PFSK-1 (cell line): ENCODE data around the gene COMMD3.

Experiments used
- FOXP2 ChIP-seq: optimal IDR thresholded peaks from 2 replicates; pipeline ENCODE3; 2011; ENCODE audit warnings: borderline replicate concordance, control low read depth, inconsistent platforms; ENCODE audit not compliant: insufficient read depth; ENCODE audit errors: extremely low read length, extremely low read depth
- POLR2AphosphoS5 ChIP-seq: IDR thresholded peaks from 2 replicates; pipeline ENCODE4 v1.6.1; 2012; ENCODE audit warnings: low read depth, mild to moderate bottlenecking, control low read depth, low read length, moderate library complexity
- REST ChIP-seq, 2 experiments: IDR thresholded peaks; 2 replicates each; pipeline versions ENCODE4 v1.6.1 to v1.8.0; 2011 to 2012; ENCODE audit warnings: low read depth in 2 of 2, low read length in 2 of 2, control low read depth in 1 of 2, inconsistent platforms in 1 of 2, mild to moderate bottlenecking in 1 of 2, moderate library complexity in 1 of 2; ENCODE audit not compliant: insufficient read depth in 1 of 2
- SIN3A ChIP-seq: IDR thresholded peaks from 2 replicates; pipeline ENCODE4 v1.6.1; 2012; ENCODE audit warnings: mild to moderate bottlenecking, low read length, moderate library complexity, borderline replicate concordance; ENCODE audit not compliant: insufficient read depth
- TAF1 ChIP-seq: IDR thresholded peaks from 2 replicates; pipeline ENCODE4 v1.6.1; 2012; ENCODE audit warnings: low read length, control low read depth, borderline replicate concordance; ENCODE audit not compliant: insufficient read depth

The COMMD3 gene

DNA sequence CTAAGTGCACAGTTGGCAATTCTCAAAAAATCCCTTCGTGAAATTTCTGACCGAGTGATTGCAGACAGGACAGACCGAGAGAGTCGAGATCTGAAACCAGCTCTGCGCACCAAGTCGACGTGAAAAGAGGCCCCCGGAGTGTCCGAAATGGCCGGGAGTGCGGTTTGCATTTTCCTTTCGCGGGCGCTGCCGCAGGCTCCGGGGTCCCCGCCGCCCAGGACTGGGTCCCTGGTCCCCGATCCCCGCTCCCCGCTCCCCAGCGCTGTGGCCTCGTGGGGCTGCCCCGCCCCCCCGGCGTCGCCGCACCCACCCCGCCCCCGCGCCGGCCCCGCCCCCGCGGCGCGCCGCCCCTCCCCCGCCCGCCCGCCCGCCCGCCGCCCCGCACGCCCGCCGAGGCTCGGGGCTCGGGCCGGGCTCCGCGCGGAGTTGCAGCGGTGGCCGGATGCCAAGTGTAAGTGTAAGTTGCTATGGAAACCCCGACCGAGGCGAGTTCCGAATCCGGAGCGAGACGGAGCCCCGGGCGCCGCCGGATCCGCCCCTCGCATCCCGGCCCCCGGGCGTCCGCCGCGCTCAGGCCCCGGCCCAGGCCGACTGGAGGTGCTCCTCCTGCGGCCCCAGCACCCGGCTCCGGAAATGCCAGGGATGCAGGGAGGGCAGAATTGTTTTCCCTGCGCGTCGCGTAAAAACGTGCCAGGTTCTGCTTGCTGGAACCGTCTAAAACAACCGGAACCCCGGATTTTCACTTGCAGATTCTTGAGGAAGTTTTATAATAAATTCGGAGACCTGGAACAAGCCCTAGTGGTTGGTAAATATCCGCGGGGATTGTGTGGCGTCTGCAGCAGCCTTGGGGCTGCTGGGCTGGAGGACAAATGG lies 9.3 kb downstream of the COMMD3 start:
- no peak for TF ChIP-seq TAF1
- TF ChIP-seq REST (IDR thresholded peaks at IDR 0.05; ENCODE audit: insufficient read depth in 1 of 2, low read depth in 2 of 2, low read length in 2 of 2): no peak
- TF ChIP-seq SIN3A: peak; percentile 65; the same call in 1 of the 2 replicates
- peak; percentile 44 for TF ChIP-seq FOXP2

GRCh38 chr10:22326145-22326702 lies 10.0 kb downstream of the COMMD3 start:
- TF ChIP-seq TAF1 (no peak), SIN3A (no peak), POLR2AphosphoS5 (no peak)

DNA sequence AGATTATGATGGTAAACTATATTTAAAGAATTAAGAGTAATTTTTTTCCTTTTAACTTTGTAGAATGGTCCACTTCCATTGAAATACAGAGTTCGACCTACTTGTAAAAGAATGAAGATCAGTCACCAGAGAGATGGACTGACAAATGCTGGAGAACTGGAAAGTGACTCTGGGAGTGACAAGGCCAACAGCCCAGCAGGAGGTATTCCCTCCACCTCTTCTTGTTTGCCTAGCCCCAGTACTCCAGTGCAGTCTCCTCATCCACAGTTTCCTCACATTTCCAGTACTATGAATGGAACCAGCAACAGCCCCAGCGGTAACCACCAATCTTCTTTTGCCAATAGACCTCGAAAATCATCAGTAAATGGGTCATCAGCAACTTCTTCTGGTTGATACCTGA lies 13.0 kb downstream of the COMMD3 start:
- TF ChIP-seq REST (IDR thresholded peaks at IDR 0.05; ENCODE audit: insufficient read depth in 1 of 2, low read depth in 2 of 2, low read length in 2 of 2): no peak
- no peak for TF ChIP-seq FOXP2
- no peak for TF ChIP-seq POLR2AphosphoS5
- no peak for TF ChIP-seq TAF1
- no peak for TF ChIP-seq SIN3A

DNA sequence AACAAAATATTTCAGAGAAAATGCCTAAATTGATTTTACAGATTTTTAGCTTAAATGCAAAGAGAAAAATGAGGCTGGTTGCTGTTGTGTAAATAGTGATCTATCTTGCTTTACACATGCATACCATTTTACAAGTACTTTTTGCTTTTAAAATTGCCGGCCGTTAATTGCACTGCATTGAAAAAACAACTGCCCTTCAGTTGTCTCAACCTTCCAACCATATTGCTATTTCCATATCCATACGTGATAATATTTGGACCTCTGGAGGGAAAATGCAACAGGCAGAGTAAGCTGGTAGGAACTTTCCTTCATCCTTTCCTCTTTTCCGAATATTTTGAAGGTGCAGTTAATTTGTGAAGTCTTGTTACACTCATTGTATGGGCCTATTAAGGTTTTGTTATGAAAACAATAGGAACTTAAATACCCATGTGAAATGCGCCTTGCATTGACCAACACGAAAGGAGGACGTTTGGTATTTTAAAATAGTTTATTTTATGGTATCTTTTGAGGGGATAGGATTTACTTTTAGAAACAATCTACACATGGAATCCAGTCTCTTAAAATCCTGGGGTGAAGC lies 16.0 kb downstream of the COMMD3 start:
- TF ChIP-seq SIN3A (no peak), REST (IDR thresholded peaks at IDR 0.05; ENCODE audit: insufficient read depth in 1 of 2, low read depth in 2 of 2, low read length in 2 of 2) (no peak), FOXP2 (no peak), POLR2AphosphoS5 (no peak), TAF1 (no peak)

DNA sequence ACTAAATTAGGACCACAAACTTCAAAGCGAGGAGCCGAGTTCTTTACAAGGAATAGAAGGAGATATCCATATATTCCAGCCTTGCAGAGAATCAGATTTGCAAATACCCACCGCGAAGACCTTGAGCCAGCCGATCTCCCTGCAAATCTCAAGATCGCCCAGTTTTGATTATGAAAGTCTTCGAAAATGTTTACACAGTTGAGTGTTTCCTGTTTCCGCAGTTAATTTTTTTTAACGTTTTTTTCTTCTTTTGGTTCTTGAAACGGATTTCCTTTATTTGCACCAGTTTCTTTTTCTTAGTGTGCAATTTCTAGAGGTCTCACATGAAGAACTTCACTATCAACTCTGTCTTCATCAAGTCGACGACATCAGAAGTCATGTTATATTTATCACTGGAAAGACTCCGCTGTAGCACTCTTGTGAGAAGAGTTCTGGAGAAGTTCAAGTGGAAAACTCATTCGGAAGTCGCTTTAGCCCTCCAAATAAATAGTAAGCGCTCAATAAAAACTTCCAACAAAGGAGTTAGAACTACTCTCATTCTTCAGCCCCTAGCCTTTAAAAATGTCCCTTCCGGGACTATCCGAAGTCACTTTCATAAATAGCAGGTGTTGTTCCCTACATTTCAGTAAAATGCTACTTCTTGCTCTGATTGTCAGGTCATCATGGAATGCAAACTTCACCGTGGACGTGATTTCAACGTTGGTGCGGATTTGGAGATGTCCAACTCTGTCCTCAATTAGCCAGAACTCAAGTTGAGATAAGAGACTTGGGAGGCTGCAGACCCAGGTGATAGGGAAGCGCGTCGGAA lies 17.2 kb downstream of the COMMD3 start:
- TF ChIP-seq SIN3A (no peak), TAF1 (no peak), REST (IDR thresholded peaks at IDR 0.05; ENCODE audit: insufficient read depth in 1 of 2, low read depth in 2 of 2, low read length in 2 of 2) (no peak), FOXP2 (no peak), POLR2AphosphoS5 (no peak)
